PC-3 (cell line): ENCODE measurements around the gene IL1R2.

Source experiments
- EZH2 ChIP-seq: fragments of 300-600 bp; sonication (generic); IDR thresholded peaks from one replicate; pipeline ENCODE4 v1.6.1; 2017; ENCODE audit warnings: antibody characterized with exemption, mild to moderate bottlenecking, low read length; ENCODE audit not compliant: unreplicated experiment
- TF ChIP-seq, protein P1 (sequence below): fragments of 300-600 bp; sonication (generic); conservative IDR thresholded peaks from 2 replicates; pipeline ENCODE4 v1.5.1; 2017; ENCODE audit warnings: antibody characterized with exemption, low read depth, mild to moderate bottlenecking, low read length

DNA sequence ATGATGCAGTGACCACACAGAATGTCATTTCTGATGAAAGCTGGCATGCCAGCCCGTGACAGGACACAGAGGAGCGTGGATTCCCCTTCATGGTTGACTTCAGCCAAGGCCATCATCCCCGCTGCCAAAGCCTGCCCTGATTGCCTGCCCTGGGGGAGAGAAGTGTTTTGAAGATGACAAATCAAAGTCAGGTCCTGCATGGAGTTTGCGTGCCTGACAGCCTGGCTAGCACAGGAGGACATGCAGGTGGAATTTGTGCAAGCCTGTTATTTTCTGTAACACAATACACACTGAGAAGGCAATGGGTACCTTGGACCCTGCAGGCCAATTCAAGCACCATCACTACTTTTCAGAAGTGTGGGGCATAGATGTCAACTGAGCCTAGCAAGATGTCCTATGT is 5.4 kb upstream of the IL1R2 start:
- TF ChIP-seq, protein P1, sequence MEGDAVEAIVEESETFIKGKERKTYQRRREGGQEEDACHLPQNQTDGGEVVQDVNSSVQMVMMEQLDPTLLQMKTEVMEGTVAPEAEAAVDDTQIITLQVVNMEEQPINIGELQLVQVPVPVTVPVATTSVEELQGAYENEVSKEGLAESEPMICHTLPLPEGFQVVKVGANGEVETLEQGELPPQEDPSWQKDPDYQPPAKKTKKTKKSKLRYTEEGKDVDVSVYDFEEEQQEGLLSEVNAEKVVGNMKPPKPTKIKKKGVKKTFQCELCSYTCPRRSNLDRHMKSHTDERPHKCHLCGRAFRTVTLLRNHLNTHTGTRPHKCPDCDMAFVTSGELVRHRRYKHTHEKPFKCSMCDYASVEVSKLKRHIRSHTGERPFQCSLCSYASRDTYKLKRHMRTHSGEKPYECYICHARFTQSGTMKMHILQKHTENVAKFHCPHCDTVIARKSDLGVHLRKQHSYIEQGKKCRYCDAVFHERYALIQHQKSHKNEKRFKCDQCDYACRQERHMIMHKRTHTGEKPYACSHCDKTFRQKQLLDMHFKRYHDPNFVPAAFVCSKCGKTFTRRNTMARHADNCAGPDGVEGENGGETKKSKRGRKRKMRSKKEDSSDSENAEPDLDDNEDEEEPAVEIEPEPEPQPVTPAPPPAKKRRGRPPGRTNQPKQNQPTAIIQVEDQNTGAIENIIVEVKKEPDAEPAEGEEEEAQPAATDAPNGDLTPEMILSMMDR: no peak
- TF ChIP-seq EZH2: no peak
